Fibroblast of villous mesenchyme (primary cell): ENCODE data around the gene KASH5. TPM values are rescaled to one million over a fixed set of nuclear protein-coding genes. Genes with fewer than 3 reads are reported as not detected.

ENCODE experiments used
- DNase-seq: peaks from one replicate; pipeline ENCODE4 v3.0.0-alpha.2; 2010; ENCODE audit warnings: low read depth
- H3K4me3 ChIP-seq: 2 replicates; pipeline ENCODE4 v1.5.1; 2011; ENCODE audit warnings: low read depth, mild to moderate bottlenecking, low read length
- total RNA-seq: library from RNA; depleted of rRNA; stranded (reverse); fragments of >200 nt; gene quantifications from 2 replicates; pipeline ENCODE4 v1.2.3, GENCODE V29; 2012
- TF ChIP-seq, protein P1 (sequence below): IDR thresholded peaks from 2 replicates; pipeline ENCODE4 v1.5.1; 2012; ENCODE audit warnings: low read depth, mild to moderate bottlenecking, low read length; ENCODE audit not compliant: insufficient read depth

The KASH5 gene
- total RNA-seq, 1 donor, result not detected

GRCh38 chr19:49349567-49349966 lies 38.5 kb upstream of the KASH5 start:
- no peak overlapping the region for H3K4me3 ChIP-seq
- DNase-seq, result no peak
- TF ChIP-seq, protein P1, sequence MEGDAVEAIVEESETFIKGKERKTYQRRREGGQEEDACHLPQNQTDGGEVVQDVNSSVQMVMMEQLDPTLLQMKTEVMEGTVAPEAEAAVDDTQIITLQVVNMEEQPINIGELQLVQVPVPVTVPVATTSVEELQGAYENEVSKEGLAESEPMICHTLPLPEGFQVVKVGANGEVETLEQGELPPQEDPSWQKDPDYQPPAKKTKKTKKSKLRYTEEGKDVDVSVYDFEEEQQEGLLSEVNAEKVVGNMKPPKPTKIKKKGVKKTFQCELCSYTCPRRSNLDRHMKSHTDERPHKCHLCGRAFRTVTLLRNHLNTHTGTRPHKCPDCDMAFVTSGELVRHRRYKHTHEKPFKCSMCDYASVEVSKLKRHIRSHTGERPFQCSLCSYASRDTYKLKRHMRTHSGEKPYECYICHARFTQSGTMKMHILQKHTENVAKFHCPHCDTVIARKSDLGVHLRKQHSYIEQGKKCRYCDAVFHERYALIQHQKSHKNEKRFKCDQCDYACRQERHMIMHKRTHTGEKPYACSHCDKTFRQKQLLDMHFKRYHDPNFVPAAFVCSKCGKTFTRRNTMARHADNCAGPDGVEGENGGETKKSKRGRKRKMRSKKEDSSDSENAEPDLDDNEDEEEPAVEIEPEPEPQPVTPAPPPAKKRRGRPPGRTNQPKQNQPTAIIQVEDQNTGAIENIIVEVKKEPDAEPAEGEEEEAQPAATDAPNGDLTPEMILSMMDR, result no peak

DNA sequence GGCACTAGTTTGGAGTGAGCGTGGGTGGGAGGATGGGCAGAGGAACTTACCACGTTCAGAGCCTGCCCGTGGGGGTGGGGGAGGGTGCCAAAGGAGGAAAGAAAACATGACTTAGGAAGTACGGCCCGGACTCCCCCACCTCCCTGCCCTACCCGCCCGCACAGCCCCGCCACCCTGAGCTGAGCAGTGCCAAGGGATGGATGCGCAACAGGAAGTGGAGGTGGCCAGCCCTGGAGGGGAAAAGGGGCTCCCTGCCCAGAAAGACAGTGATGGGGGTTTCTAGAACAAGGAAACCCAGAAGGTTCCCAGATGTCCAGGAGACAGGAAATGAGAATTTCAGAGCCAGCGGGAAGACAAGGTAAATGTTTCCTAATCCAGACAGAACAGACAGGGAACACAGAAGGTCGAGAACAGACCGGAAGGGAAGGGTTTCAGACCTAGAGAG lies 32.1 kb upstream of the KASH5 start:
- TF ChIP-seq, protein P1, result no peak
- DNase-seq, result no peak
- no peak overlapping the region for H3K4me3 ChIP-seq

DNA sequence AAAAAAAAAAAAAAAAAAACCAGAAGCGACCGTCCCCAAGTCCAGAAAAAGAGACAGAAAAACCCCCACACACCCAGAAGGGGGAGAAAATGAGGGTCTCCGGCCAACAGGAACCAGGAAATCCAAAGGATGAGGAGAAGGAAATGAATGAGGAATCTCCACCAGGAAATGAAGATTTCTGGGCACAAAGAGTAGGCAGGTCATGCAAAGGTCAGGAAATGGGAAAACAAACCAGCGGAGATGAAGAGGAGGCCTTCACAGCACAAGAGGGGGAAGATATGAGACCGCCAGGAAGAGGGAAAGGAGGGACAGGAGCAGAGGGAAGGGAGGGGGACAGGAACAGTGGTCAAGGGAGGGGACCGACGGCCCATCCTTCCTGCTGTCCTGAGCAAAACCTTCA lies 31.7 kb upstream of the KASH5 start:
- TF ChIP-seq, protein P1, result no peak
- H3K4me3 ChIP-seq, result no peak overlapping the region
- no peak for DNase-seq

DNA sequence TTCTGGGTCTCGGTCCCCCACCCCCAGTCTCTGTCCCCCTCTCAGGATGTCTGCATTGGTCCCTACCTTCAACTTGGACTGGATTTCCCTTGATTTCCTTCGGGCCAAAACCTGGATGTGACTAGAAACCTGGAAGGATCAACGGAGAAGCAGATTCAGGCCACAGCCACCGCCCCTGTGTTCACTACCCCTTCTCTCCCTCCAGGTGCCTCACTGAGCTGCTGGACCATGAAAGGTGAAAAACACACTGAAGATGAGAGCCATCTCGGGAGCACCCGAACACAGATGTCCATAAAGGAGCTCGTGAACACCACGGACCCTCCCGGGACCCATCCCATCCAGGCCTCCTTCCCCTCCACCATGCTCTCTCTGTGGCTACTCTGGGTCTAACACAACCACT lies 30.9 kb upstream of the KASH5 start:
- DNase-seq, result no peak
- no peak overlapping the region for H3K4me3 ChIP-seq
- TF ChIP-seq, protein P1, result no peak

DNA sequence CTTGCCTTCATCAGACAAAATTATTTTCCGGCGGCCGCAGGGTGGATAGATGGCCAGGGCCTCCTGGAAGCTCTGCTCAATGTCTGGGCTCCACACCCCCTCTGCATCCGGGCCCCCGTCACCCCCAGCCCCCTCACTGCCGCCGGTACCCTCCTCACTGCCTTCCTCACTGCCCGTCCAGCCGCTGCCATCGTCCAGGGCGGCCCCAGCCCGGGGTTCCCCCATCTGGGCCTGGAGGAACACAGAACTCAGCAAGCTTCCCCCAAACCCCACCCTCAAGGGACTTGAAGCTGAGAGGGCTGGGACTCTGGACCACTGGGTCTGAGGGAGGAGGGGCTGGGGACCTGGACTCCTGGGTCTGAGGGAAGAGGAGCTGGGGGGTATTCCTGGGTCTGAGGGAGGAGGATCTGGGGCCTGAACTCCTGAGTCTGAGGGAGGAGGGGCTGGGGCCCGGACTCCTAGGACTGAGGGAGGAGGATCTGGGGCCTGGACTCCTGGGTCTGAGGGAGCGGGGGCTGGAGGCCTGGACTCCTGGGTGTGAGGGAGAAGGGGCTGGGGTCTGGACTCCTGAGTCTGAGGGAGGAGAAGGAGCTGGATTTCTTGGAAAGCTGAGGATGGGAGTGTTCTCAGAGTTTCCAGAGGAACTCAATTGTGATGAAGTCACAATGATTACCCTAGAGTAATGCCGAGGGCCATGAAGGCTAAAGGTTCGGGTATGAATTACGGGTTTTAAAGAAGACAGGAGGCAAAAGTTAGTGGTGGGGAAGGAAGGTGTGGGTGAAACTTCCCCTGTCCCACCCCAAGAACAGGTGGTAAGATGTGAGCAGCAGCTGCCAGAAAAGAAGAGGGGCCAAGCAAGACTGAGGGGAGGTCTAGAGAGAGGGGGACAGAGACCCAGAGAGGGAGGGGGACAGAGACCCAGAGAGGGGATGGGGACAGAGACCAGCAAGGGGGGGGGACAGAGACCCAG lies 27.9 kb upstream of the KASH5 start:
- DNase-seq, result no peak
- peak overlapping the region; percentile 96 for H3K4me3 ChIP-seq

GRCh38 chr19:49361438-49362047 lies 26.5 kb upstream of the KASH5 start:
- TF ChIP-seq, protein P1, result no peak
- DNase-seq, result peak; percentile 91
- peak overlapping the region; percentile 96 for H3K4me3 ChIP-seq

More for the DNA sequence above, 27.9 kb upstream of the KASH5 start:
- TF ChIP-seq, protein P1, result no peak
